ENCODE data around the gene RNF215.

- TF ChIP-seq CTCF (conservative IDR thresholded peaks at IDR 0.05 in 1 of 2, IDR thresholded peaks at IDR 0.05 in 1 of 2; ENCODE audit: extremely low read depth in 1 of 2, insufficient read depth in 1 of 2, low read depth in 1 of 2, low read length in 2 of 2) = no peak
- TF ChIP-seq EZH2 (IDR thresholded peaks at IDR 0.05; ENCODE audit: borderline replicate concordance, low read length) = no peak
These were observed 29.2 kb upstream of the RNF215 start for GRCh38 chr22:30416403-30416802.

Measured in mammary epithelial cell (primary cell).